CD14-positive monocyte (primary cell): ENCODE measurements around the gene PPARG. TPM values are rescaled to one million over a fixed set of nuclear protein-coding genes. Genes with fewer than 3 reads are reported as not detected.
"Not testable (repeated sequence)": the region's sequence is repeated elsewhere in the genome, so short reads cannot be mapped to it uniquely, and the experiment has no call there.

ENCODE experiments used
- DNase-seq, 3 donors: peaks; one replicate each; pipeline ENCODE4 v3.0.0-alpha.2; 2011 to 2022
- H2AFZ ChIP-seq: 2 replicates; pipeline ENCODE4 v1.6.0; 2012; ENCODE audit warnings: mild to moderate bottlenecking, low read depth, low read length, inconsistent platforms; ENCODE audit not compliant: insufficient read depth, poor library complexity, severe bottlenecking
- H3K27ac ChIP-seq, 2 donors: 1 replicate in 1 of 2; 2 replicates in 1 of 2; pipeline ENCODE4 v1.5.1; 2012 to 2013; ENCODE audit warnings: low read length in 2 of 2, control low read depth in 1 of 2, inconsistent platforms in 1 of 2, low read depth in 1 of 2, mild to moderate bottlenecking in 1 of 2
- H3K27me3 ChIP-seq, 2 donors: one replicate each; pipeline versions ENCODE4 v1.6.0 to v1.6.1; 2011 to 2013; ENCODE audit warnings: low read length in 2 of 2; ENCODE audit not compliant: control insufficient read depth in 2 of 2, insufficient read depth in 2 of 2
- H3K36me3 ChIP-seq, 2 donors: replicated peaks in 1 of 2; 1 replicate in 1 of 2; 2 replicates in 1 of 2; pipeline versions ENCODE4 v1.5.1 to v1.6.1; 2012 to 2013; ENCODE audit warnings: low read length in 2 of 2, control low read depth in 1 of 2, inconsistent platforms in 1 of 2, mild to moderate bottlenecking in 1 of 2; ENCODE audit not compliant: insufficient read depth in 2 of 2, control insufficient read depth in 1 of 2
- H3K4me1 ChIP-seq, 2 donors: 1 replicate in 1 of 2; 2 replicates in 1 of 2; pipeline versions ENCODE4 v1.5.1 to v1.6.1; 2012 to 2013; ENCODE audit warnings: low read length in 2 of 2, control low read depth in 1 of 2, inconsistent platforms in 1 of 2, mild to moderate bottlenecking in 1 of 2, moderate library complexity in 1 of 2; ENCODE audit not compliant: insufficient read depth in 2 of 2, control insufficient read depth in 1 of 2
- H3K4me2 ChIP-seq: replicated peaks from 2 replicates; pipeline ENCODE3; 2012; ENCODE audit warnings: low read length, moderate library complexity, mild to moderate bottlenecking; ENCODE audit not compliant: poor library complexity, severe bottlenecking; ENCODE audit errors: extremely low read depth
- H3K4me3 ChIP-seq, 3 experiments: fragments of 200-600 bp in 1 of 3; sonication (generic) in 1 of 3; replicated peaks in 1 of 3; 1 replicate in 2 of 3; 2 replicates in 1 of 3; pipeline ENCODE4 v1.5.1; 2011 to 2013; ENCODE audit warnings: low read length in 3 of 3, mild to moderate bottlenecking in 3 of 3, control low read depth in 2 of 3, low read depth in 2 of 3, inconsistent platforms in 1 of 3, moderate library complexity in 1 of 3
- H3K79me2 ChIP-seq: 2 replicates; pipeline ENCODE4 v1.6.0; 2012; ENCODE audit warnings: mild to moderate bottlenecking, control low read depth, inconsistent platforms, low read length, moderate library complexity; ENCODE audit not compliant: insufficient read depth
- H3K9ac ChIP-seq: 2 replicates; pipeline ENCODE4 v1.6.0; 2017; ENCODE audit warnings: low read length, mild to moderate bottlenecking; ENCODE audit not compliant: insufficient read depth, poor library complexity, severe bottlenecking
- H3K9me3 ChIP-seq, 2 donors: replicated peaks in 1 of 2; 1 replicate in 1 of 2; 2 replicates in 1 of 2; pipeline versions ENCODE4 v1.5.1 to v1.6.1; 2012 to 2013; ENCODE audit warnings: low read length in 2 of 2, control low read depth in 1 of 2; ENCODE audit not compliant: control insufficient read depth in 1 of 2, insufficient read depth in 1 of 2
- H4K20me1 ChIP-seq: 2 replicates; pipeline ENCODE4 v1.6.0; 2012; ENCODE audit warnings: mild to moderate bottlenecking, low read length, control low read depth, moderate library complexity; ENCODE audit not compliant: insufficient read depth
- H3K27ac Mint-ChIP-seq, 7 donors: one replicate each; pipeline ENCODE4 v1.8.0; 2020; ENCODE audit warnings: mild to moderate bottlenecking in 7 of 7, mixed read lengths in 7 of 7, moderate library complexity in 6 of 7, inconsistent platforms in 2 of 7
- H3K27me3 Mint-ChIP-seq, 3 donors: one replicate each; pipeline ENCODE4 v1.8.0; 2021 to 2022; ENCODE audit warnings: low read depth in 3 of 3, mild to moderate bottlenecking in 3 of 3, mixed read lengths in 3 of 3, moderate library complexity in 3 of 3, inconsistent platforms in 1 of 3
- H3K36me3 Mint-ChIP-seq, 2 donors: one replicate each; pipeline ENCODE4 v1.8.0; 2020; ENCODE audit warnings: mixed read lengths in 2 of 2, inconsistent platforms in 1 of 2, mild to moderate bottlenecking in 1 of 2
- H3K4me1 Mint-ChIP-seq: one replicate; pipeline ENCODE4 v1.8.0; 2020; ENCODE audit warnings: mild to moderate bottlenecking, mixed read lengths
- H3K4me3 Mint-ChIP-seq, 2 donors: one replicate each; pipeline ENCODE4 v1.8.0; 2020; ENCODE audit warnings: mild to moderate bottlenecking in 2 of 2, mixed read lengths in 2 of 2, moderate library complexity in 1 of 2
- H3K9me3 Mint-ChIP-seq, 7 donors: one replicate each; pipeline ENCODE4 v1.8.0; 2020 to 2022; ENCODE audit warnings: mixed read lengths in 7 of 7, mild to moderate bottlenecking in 6 of 7, moderate library complexity in 6 of 7, inconsistent platforms in 2 of 7
- CTCF ChIP-seq: fragments of 200-600 bp; IDR thresholded peaks from one replicate; pipeline ENCODE4 v1.8.0; 2022; ENCODE audit warnings: antibody characterized with exemption, mild to moderate bottlenecking
- WGBS: methylation state at CpG from one replicate; pipeline ENCODE4 v1.1.5; 2013; ENCODE audit warnings: missing lambda C conversion rate; ENCODE audit not compliant: insufficient coverage; 5-methylcytosine and 5-hydroxymethylcytosine counted together
- intact Hi-C, 2 donors: fragments of 100-400 bp; cut with micrococcal nuclease; formaldehyde crosslinking; loops; one replicate each; pipeline versions ENCODE4 v1.15.0 to v1.15.1; 2023
- polyA plus RNA-seq, 3 donors: library from polyadenylated mRNA; depleted of rRNA in 1 of 3; unstranded in 2 of 3; stranded (reverse) in 1 of 3; fragments of 300-500 nt in 2 of 3; fragments of >200 nt in 1 of 3; fragmentation: Illumina TruSeq in 2 of 3; gene quantifications; 1 replicate in 2 of 3; 2 replicates in 1 of 3; pipeline ENCODE4 v1.2.3, GENCODE V29; 2012 to 2021

PPARG gene
- polyA plus RNA-seq, 3 donors = 0.56 to 2.0 (median 0.97) TPM

GRCh38 chr3:12273045-12273695 is 15.7 kb upstream of the PPARG start:
- H3K36me3 ChIP-seq = no peaks in the 10 kb centered on the region
- H3K4me1 ChIP-seq = peaks cover 35 to 42% of the 10 kb centered on the region in 2 donors
- WGBS = no CpG with 5 or more reads among the region's 2 CpGs
- no peaks in the 10 kb centered on the region for H4K20me1 ChIP-seq
- Mint-ChIP-seq H3K4me3 (no peak overlapping the region), H3K27ac (no peak overlapping the region), H3K27me3 (peaks cover 0 to 1% (median 0%) of the 10 kb centered on the region in 3 donors), H3K9me3 (no peaks in the 10 kb centered on the region), H3K4me1 (peaks cover 41% of the 10 kb centered on the region), H3K36me3 (peaks cover 0 to 3% of the 10 kb centered on the region in 2 donors)
- H3K4me3 ChIP-seq = no peak overlapping the region
- H3K27me3 ChIP-seq = no peaks in the 10 kb centered on the region
- H2AFZ ChIP-seq = no peak overlapping the region
- TF ChIP-seq CTCF = no peak
- H3K27ac ChIP-seq = no peak overlapping the region
- no peak overlapping the region for H3K4me2 ChIP-seq
- no peaks in the 10 kb centered on the region for H3K9me3 ChIP-seq
- DNase-seq = no peak
- H3K9ac ChIP-seq = no peak overlapping the region
- H3K79me2 ChIP-seq = no peaks in the 10 kb centered on the region
- intact Hi-C loops = loop anchor here in 1 of 2 donors (10.0 kb wide), 1 partner anchor 182 kb away; no protein-coding TSS in a partner anchor

GRCh38 chr3:12275974-12276650 is 12.8 kb upstream of the PPARG start:
- intact Hi-C loops = loop anchor here in 1 of 2 donors (10.0 kb wide), 1 partner anchor 179 kb away; no protein-coding TSS in a partner anchor
- no peaks in the 10 kb centered on the region for H3K79me2 ChIP-seq
- H3K36me3 Mint-ChIP-seq = peaks cover 0 to 3% of the 10 kb centered on the region in 2 donors
- peaks cover 1 to 5% (median 3%) of the 10 kb centered on the region in 3 donors for H3K27me3 Mint-ChIP-seq
- no peaks in the 10 kb centered on the region for H4K20me1 ChIP-seq
- peaks cover 32% of the 10 kb centered on the region for H3K4me1 Mint-ChIP-seq
- H3K4me1 ChIP-seq = peaks cover 26 to 31% of the 10 kb centered on the region in 2 donors
- DNase-seq = no peak
- peak overlapping the region in 1 of 3 experiments; percentile 28 for H3K4me3 ChIP-seq
- H3K27ac ChIP-seq = peak overlapping the region; percentile 17 to 49
- WGBS = 75% methylated on average over 2 of the region's 3 CpGs
- peaks cover 0 to 2% (median 0%) of the 10 kb centered on the region in 7 donors for H3K9me3 Mint-ChIP-seq
- peak overlapping the region in 4 of 7 donors; percentile 7 to 91 (median 80) for H3K27ac Mint-ChIP-seq
- H2AFZ ChIP-seq = no peak overlapping the region
- no peaks in the 10 kb centered on the region for H3K36me3 ChIP-seq
- no peak for TF ChIP-seq CTCF
- H3K9me3 ChIP-seq = no peaks in the 10 kb centered on the region
- no peak overlapping the region for H3K9ac ChIP-seq
- peak overlapping the region in 1 of 2 donors; percentile 86 for H3K4me3 Mint-ChIP-seq
- peak overlapping the region; percentile 52 for H3K4me2 ChIP-seq
- no peaks in the 10 kb centered on the region for H3K27me3 ChIP-seq

DNA sequence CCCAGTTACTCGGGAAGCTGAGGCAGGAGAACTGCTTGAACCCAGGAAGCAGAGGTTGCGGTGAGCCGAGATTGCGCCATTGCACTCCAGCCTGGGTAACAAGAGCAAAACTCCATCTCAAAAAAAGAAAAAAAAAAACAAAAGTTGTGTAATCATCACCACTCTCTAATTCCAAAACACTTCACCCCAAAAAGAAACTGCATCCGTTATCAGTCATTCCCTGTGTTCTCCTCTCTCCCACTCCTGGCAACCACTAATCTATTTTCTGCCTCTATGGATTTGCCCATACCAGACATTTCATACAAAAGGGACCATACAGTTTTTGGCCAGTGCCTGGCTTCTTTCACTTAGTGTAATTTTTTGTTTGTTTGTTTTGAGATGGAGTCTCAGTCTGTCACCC is 12.0 kb upstream of the PPARG start:
- peak overlapping the region; percentile 29 for H2AFZ ChIP-seq
- peaks cover 28% of the 10 kb centered on the region for H3K4me1 Mint-ChIP-seq

More for the DNA sequence above, 12.0 kb upstream of the PPARG start:
- not testable (repeated sequence) for H3K36me3 ChIP-seq, H3K9ac ChIP-seq, H3K79me2 ChIP-seq, H3K27me3 ChIP-seq, H3K9me3 ChIP-seq, H3K9me3 Mint-ChIP-seq, H4K20me1 ChIP-seq, H3K27me3 Mint-ChIP-seq, H3K36me3 Mint-ChIP-seq
- intact Hi-C loops = loop anchor here in 1 of 2 donors (10.0 kb wide), 1 partner anchor 178 kb away; no protein-coding TSS in a partner anchor
- Histone ChIP-seq H3K27ac (peak overlapping the region; percentile 17 to 49), H3K4me3 (peak overlapping the region in 1 of 3 experiments; percentile 28), H3K4me1 (peaks cover 24% of the 10 kb centered on the region in 2 donors), H3K4me2 (peak overlapping the region; percentile 52)
- Mint-ChIP-seq H3K27ac (peak overlapping the region; percentile 32 to 86 (median 74)), H3K4me3 (peak overlapping the region; percentile 37 to 86)
- WGBS = 0% methylated on average over 1 of the region's 5 CpGs
- peak in 1 of 3 donors; percentile 27 for DNase-seq
